Osteoblast (primary cell): ENCODE data around the gene SNX22. TPM values are rescaled to one million over a fixed set of nuclear protein-coding genes. Genes with fewer than 3 reads are reported as not detected.
A peak's percentile ranks its signal among the peaks of the same experiment; 100 is the strongest.

Experiments
- DNase-seq: peaks from one replicate; pipeline ENCODE4 v3.0.0; 2011; ENCODE audit warnings: low spot score, mixed read lengths; ENCODE audit not compliant: insufficient read length; ENCODE audit errors: missing footprints
- H2AFZ ChIP-seq: 2 replicates; pipeline ENCODE4 v1.6.0; 2011; ENCODE audit warnings: mild to moderate bottlenecking, low read length
- H3K27ac ChIP-seq: 2 replicates; pipeline ENCODE4 v1.5.1; 2011; ENCODE audit warnings: mild to moderate bottlenecking, low read depth, low read length, moderate library complexity
- H3K27me3 ChIP-seq: 2 replicates; pipeline ENCODE4 v1.6.0; 2012; ENCODE audit warnings: mild to moderate bottlenecking, control low read depth, inconsistent platforms, low read length, moderate library complexity; ENCODE audit not compliant: insufficient read depth
- H3K36me3 ChIP-seq: 2 replicates; pipeline ENCODE4 v1.5.1; 2011; ENCODE audit warnings: mild to moderate bottlenecking, low read length, control low read depth, moderate library complexity; ENCODE audit not compliant: insufficient read depth
- H3K4me1 ChIP-seq: 2 replicates; pipeline ENCODE4 v1.5.1; 2011; ENCODE audit warnings: mild to moderate bottlenecking, low read length, control low read depth, moderate library complexity; ENCODE audit not compliant: insufficient read depth
- H3K4me2 ChIP-seq: 2 replicates; pipeline ENCODE4 v1.6.0; 2011; ENCODE audit warnings: mild to moderate bottlenecking, low read length; ENCODE audit not compliant: insufficient read depth
- H3K4me3 ChIP-seq: fragments of 200-600 bp; sonication (generic); 3 replicates; pipeline ENCODE4 v1.5.1; 2012; ENCODE audit warnings: mild to moderate bottlenecking, low read length, inconsistent platforms; ENCODE audit not compliant: insufficient read depth
- H3K79me2 ChIP-seq: 2 replicates; pipeline ENCODE4 v1.6.0; 2012; ENCODE audit warnings: mild to moderate bottlenecking, low read length, control low read depth, inconsistent platforms; ENCODE audit not compliant: insufficient read depth
- H3K9me3 ChIP-seq: 2 replicates; pipeline ENCODE4 v1.5.1; 2011; ENCODE audit warnings: low read depth, low read length, control low read depth
- H4K20me1 ChIP-seq: 2 replicates; pipeline ENCODE4 v1.6.0; 2012; ENCODE audit warnings: mild to moderate bottlenecking, low read length, control low read depth; ENCODE audit not compliant: insufficient read depth
- total RNA-seq: library from RNA; depleted of rRNA; stranded (reverse); fragments of >200 nt; gene quantifications from 2 replicates; pipeline ENCODE4 v1.2.3, GENCODE V29; 2012
- TF ChIP-seq, protein P1 (sequence below): IDR thresholded peaks from 2 replicates; pipeline ENCODE4 v1.5.1; 2011; ENCODE audit warnings: mild to moderate bottlenecking, low read depth, low read length, moderate library complexity; ENCODE audit errors: extremely low read depth

SNX22 gene
- total RNA-seq, 1 donor, result under 0.01 TPM

DNA sequence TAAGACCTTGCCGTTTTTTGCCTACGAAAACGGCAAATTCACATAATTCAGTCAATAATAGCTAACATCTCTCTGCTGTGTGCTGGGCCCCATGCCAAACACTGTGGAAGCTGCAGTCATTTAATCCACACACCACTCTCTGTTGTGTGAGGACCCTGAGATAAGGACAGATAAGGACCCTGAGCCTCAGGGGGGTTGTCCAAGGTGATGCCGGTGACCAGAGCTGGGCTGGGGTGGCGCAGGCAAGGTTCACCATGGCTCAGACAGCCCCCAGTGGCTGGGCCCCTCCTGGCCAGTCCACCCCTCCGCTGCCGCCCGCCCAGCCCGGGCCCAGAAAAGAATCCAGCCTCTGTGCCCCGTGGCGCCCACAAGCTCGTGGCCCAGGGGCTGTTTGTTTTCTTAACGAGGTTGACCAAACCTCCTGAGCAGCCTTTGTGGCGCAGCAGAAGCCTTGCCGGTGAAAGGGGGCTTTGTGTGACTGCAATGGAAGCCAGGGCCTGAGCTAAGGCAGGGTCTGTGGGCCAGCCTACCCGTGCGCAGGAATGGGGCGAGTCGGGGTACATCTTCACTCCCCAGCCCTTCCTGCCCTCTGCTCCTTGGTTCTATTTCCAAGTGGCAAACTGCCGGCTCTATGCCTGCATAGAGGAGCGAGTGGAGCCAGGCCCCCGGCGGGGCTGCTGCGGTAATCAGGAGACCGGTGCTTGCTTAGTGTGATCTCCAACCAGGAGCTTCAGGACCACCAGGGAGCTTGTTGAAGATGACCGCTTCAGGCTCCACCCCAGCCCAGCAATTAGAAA is 4.4 kb upstream of the SNX22 start:
- Histone ChIP-seq H3K4me2 (no peak overlapping the region), H3K79me2 (no peaks in the 10 kb centered on the region), H3K27ac (no peak overlapping the region)

DNA sequence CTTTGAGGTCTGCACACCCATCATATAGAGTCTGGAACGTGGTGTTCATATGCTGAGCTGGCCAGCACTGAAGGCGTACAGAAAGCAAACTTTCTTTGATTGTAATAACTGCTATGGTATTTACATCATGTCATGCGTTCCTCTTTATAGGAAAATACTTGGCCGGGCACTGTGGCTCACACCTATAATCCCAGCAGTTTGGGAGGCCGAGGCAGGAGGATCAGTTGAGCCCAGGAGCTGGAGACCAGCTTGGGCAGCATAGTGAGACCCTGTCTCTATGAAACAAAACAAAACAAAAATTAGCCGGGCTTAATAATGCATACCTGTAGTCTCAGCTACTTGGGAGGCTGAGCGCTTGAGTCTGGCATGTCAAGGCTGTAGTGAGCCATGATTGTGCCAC is 3.4 kb upstream of the SNX22 start:
- Histone ChIP-seq H3K4me2 (no peak overlapping the region), H3K9me3 (no peaks in the 10 kb centered on the region), H3K4me3 (no peak overlapping the region), H3K27ac (no peak overlapping the region), H3K36me3 (peaks cover 15% of the 10 kb centered on the region), H3K4me1 (peaks cover 3% of the 10 kb centered on the region), H4K20me1 (peaks cover 5% of the 10 kb centered on the region), H3K27me3 (peaks cover 19% of the 10 kb centered on the region), H3K79me2 (no peaks in the 10 kb centered on the region), H2AFZ (no peak overlapping the region)
- TF ChIP-seq, protein P1, sequence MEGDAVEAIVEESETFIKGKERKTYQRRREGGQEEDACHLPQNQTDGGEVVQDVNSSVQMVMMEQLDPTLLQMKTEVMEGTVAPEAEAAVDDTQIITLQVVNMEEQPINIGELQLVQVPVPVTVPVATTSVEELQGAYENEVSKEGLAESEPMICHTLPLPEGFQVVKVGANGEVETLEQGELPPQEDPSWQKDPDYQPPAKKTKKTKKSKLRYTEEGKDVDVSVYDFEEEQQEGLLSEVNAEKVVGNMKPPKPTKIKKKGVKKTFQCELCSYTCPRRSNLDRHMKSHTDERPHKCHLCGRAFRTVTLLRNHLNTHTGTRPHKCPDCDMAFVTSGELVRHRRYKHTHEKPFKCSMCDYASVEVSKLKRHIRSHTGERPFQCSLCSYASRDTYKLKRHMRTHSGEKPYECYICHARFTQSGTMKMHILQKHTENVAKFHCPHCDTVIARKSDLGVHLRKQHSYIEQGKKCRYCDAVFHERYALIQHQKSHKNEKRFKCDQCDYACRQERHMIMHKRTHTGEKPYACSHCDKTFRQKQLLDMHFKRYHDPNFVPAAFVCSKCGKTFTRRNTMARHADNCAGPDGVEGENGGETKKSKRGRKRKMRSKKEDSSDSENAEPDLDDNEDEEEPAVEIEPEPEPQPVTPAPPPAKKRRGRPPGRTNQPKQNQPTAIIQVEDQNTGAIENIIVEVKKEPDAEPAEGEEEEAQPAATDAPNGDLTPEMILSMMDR, result no peak
- no peak for DNase-seq

More for the DNA sequence above, 4.4 kb upstream of the SNX22 start:
- DNase-seq, result no peak
- Histone ChIP-seq H3K36me3 (peaks cover 18% of the 10 kb centered on the region), H2AFZ (no peak overlapping the region), H4K20me1 (no peaks in the 10 kb centered on the region), H3K9me3 (no peaks in the 10 kb centered on the region), H3K4me1 (peaks cover 3% of the 10 kb centered on the region), H3K27me3 (peaks cover 8% of the 10 kb centered on the region), H3K4me3 (no peak overlapping the region)
- TF ChIP-seq, protein P1, result no peak

DNA sequence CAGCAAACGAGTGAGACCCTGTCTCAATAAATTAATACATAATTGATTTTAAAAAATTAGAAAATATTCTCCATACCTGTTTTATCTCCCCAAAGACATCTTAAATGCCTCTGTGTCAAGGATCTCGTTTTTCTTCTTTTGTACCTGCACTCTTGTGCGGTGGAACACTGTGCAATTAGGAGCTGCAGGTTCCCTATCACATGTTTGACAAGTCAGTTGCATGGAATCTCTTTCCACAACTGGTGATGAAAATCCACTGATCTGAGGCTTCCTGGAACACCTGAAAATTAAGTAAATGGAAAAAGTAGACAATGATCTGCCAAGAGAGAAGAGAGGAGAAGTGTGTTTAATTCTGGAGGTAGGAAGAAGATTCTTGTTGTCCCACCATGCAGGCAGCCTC is 3.0 kb upstream of the SNX22 start:
- no peaks in the 10 kb centered on the region for H3K79me2 ChIP-seq
- no peak overlapping the region for H3K4me2 ChIP-seq
- DNase-seq, result no peak
- H4K20me1 ChIP-seq, result peaks cover 5% of the 10 kb centered on the region
- H3K27me3 ChIP-seq, result peaks cover 21% of the 10 kb centered on the region
- H3K9me3 ChIP-seq, result no peaks in the 10 kb centered on the region
- H3K27ac ChIP-seq, result no peak overlapping the region
- no peak overlapping the region for H3K4me3 ChIP-seq
- peaks cover 12% of the 10 kb centered on the region for H3K36me3 ChIP-seq
- no peak overlapping the region for H2AFZ ChIP-seq
- peaks cover 3% of the 10 kb centered on the region for H3K4me1 ChIP-seq
- TF ChIP-seq, protein P1, result no peak

DNA sequence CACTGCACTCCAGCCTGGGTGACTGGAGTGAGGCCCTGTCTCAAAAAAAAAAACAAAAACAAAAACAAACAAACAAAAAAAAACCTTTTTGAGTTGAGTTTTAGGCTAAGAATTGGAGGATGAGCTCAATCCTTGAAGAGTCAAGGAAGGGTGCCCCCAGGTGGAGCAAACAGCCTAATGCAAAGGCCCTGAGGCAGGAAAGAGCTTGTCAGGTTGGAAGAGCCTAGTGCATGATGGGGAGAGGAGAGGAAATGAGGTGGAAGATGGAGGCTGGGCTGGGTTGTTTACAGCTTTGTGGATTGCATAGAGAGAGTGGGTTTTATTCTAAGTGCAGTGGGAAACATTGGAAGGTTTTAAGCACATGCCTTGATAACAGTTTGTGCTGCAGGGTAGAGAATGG is 2.1 kb upstream of the SNX22 start:
- peaks cover 12% of the 10 kb centered on the region for H4K20me1 ChIP-seq
- H3K27ac ChIP-seq, result no peak overlapping the region
- H3K36me3 ChIP-seq, result peaks cover 11% of the 10 kb centered on the region
- peaks cover 3% of the 10 kb centered on the region for H3K4me1 ChIP-seq
- no peak overlapping the region for H3K4me2 ChIP-seq
- H3K27me3 ChIP-seq, result peaks cover 21% of the 10 kb centered on the region
- DNase-seq, result no peak
- no peaks in the 10 kb centered on the region for H3K9me3 ChIP-seq
- H3K79me2 ChIP-seq, result no peaks in the 10 kb centered on the region
- no peak overlapping the region for H2AFZ ChIP-seq
- H3K4me3 ChIP-seq, result no peak overlapping the region
- TF ChIP-seq, protein P1, result peak; percentile 21
